ENCODE results near the gene C10orf143.

- TF ChIP-seq CTCF (IDR thresholded peaks at IDR 0.05) (no peak), POLR2A (IDR thresholded peaks at IDR 0.05) (no peak)
Observed at GRCh38 chr10:130099344-130099743, 11.3 kb downstream of the C10orf143 start.
